ENCODE measurements around the gene UBR1.
A peak's percentile ranks its signal among the peaks of the same experiment; 100 is the strongest.
"Not testable (repeated sequence)": the region's sequence is repeated elsewhere in the genome, so short reads cannot be mapped to it uniquely, and the experiment has no call there.

The UBR1 gene

DNA sequence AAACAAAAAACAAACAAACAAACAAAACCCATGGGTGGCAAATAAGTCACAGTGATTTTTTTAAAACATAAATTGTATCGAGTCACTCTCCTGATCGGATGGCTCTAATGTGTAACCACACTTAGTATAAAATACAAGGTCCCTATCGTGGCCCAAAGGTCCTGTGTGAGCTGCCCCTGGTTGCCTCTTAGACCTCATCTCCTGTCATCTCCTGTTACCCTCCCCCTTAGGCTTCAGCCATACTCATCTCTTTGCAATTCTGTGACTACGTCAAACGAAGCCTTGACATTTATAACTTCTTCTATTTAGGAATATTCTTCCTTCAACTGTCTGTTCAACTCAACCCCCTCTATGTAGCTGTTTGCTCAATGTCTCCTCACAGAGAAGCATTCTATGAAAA lies 141.4 kb downstream of the UBR1 start:
- no peak for DNase-seq (ENCODE audit: low read depth, low spot score)
- H3K4me3 ChIP-seq (ENCODE audit: low read depth, low read length), result no peak overlapping the region
- in situ Hi-C loops (cut with HindIII; ENCODE audit: low sequenced_read_pairs), result no loop called here
- TF ChIP-seq, protein P1, sequence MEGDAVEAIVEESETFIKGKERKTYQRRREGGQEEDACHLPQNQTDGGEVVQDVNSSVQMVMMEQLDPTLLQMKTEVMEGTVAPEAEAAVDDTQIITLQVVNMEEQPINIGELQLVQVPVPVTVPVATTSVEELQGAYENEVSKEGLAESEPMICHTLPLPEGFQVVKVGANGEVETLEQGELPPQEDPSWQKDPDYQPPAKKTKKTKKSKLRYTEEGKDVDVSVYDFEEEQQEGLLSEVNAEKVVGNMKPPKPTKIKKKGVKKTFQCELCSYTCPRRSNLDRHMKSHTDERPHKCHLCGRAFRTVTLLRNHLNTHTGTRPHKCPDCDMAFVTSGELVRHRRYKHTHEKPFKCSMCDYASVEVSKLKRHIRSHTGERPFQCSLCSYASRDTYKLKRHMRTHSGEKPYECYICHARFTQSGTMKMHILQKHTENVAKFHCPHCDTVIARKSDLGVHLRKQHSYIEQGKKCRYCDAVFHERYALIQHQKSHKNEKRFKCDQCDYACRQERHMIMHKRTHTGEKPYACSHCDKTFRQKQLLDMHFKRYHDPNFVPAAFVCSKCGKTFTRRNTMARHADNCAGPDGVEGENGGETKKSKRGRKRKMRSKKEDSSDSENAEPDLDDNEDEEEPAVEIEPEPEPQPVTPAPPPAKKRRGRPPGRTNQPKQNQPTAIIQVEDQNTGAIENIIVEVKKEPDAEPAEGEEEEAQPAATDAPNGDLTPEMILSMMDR (IDR thresholded peaks at IDR 0.05; ENCODE audit: low read depth, low read length), result no peak

DNA sequence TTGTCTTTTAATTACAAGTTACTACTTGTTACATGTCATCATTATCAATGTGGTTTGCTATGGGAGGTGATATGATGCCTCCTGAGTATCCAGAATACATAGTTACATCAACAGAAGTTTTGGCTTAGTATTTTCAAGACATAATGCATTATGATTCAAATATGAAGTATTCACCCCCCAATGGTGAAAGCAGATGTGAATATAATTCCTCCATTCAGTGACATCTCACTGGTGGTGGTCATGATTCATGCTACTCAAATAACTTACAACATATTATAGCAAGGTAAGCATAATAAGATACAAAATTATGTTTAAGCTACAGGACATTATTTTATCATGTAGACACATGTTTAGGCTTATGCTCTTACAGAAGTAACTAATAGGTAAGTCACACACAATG lies 150.3 kb downstream of the UBR1 start:
- peak; percentile 74 for DNase-seq (ENCODE audit: low read depth, low spot score)
- no peak overlapping the region for H3K4me3 ChIP-seq (ENCODE audit: low read depth, low read length)
- in situ Hi-C loops (cut with HindIII; ENCODE audit: low sequenced_read_pairs), result no loop called here
- TF ChIP-seq, protein P1 (IDR thresholded peaks at IDR 0.05; ENCODE audit: low read depth, low read length), result no peak

DNA sequence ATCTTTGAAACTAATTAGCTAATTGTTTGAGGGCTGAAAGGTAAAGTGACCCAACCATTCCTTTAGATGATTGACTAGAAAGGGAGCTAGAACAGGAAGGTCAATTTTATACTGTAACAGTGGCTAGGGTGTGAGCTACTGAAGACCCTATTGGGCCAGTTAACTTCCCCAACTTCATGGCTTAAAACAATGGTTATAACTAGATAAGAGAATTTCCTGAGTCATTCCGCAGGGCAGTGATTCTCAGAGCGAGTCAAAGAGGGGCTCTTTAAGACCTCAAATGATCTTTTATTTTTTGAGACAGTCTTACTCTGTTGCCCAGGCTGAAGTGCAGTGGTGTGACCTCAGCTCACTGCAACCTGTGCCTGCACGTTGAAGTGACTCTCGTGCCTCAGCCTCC lies 151.5 kb downstream of the UBR1 start:
- no peak for DNase-seq (ENCODE audit: low read depth, low spot score)
- H3K4me3 ChIP-seq (ENCODE audit: low read depth, low read length), result no peak overlapping the region
- in situ Hi-C loops (cut with HindIII; ENCODE audit: low sequenced_read_pairs), result no loop called here
- TF ChIP-seq, protein P1 (IDR thresholded peaks at IDR 0.05; ENCODE audit: low read depth, low read length), result no peak

DNA sequence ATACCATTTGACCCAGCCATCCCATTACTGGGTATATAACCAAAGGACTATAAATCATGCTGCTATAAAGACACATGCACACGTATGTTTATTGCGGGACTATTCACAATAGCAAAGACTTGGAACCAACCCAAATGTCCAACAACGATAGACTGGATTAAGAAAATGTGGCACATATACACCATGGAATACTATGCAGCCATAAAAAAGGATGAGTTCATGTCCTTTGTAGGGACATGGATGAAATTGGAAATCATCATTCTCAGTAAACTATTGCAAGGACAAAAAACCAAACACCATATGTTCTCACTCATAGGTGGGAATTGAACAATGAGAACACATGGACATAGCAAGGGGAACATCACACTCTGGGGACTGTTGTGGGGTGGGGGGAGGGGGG lies 156.9 kb downstream of the UBR1 start:
- DNase-seq (ENCODE audit: low read depth, low spot score); H3K4me3 ChIP-seq (ENCODE audit: low read depth, low read length); in situ Hi-C loops (cut with HindIII; ENCODE audit: low sequenced_read_pairs): not testable (repeated sequence)

DNA sequence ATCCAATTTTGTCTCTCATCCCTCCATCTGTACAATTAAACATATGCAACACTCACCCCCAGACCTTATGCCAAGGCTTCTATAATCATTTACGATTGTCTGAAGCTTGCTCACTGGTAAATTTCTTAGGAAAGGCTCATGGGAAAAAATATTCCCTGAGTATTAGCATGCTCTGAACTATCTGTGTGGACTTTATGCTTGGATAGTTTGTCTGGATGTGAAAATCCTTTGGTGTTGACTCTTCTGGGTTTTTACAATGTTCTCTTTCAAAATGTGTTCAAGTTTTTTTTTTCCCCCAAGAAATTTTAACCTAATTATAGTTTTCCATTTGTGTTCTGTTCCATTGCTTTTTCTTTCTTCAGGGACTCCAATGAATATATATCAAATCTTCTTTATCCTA lies 165.3 kb downstream of the UBR1 start:
- no peak overlapping the region for H3K4me3 ChIP-seq (ENCODE audit: low read depth, low read length)
- in situ Hi-C loops (cut with HindIII; ENCODE audit: low sequenced_read_pairs), result no loop called here
- no peak for DNase-seq (ENCODE audit: low read depth, low spot score)
- TF ChIP-seq, protein P1 (IDR thresholded peaks at IDR 0.05; ENCODE audit: low read depth, low read length), result no peak

DNA sequence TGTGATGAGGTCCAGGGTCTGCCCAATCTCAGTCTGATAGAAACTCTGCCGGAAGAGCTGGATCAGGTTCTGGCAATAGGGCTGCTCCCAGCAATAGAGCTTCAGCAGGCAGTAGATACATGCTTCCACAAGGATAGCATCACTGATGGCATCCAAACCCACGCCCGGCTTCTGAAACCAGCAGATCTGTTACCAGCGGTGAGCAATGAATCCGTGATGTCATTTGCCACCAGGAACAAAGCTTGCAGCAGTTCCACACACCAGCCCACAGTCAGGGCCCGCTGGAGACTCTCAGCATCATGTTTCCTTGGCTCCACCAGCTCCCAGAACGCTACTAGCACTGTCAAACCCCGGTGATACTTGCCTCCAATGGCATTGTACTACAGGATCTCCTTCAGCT lies 166.0 kb downstream of the UBR1 start:
- TF ChIP-seq, protein P1 (IDR thresholded peaks at IDR 0.05; ENCODE audit: low read depth, low read length), result no peak
- in situ Hi-C loops (cut with HindIII; ENCODE audit: low sequenced_read_pairs), result no loop called here
- no peak overlapping the region for H3K4me3 ChIP-seq (ENCODE audit: low read depth, low read length)
- no peak for DNase-seq (ENCODE audit: low read depth, low spot score)

- in situ Hi-C loops (cut with HindIII; ENCODE audit: low sequenced_read_pairs), result no loop called here
- no peak for DNase-seq (ENCODE audit: low read depth, low spot score)
- no peak overlapping the region for H3K4me3 ChIP-seq (ENCODE audit: low read depth, low read length)
- TF ChIP-seq, protein P1 (IDR thresholded peaks at IDR 0.05; ENCODE audit: low read depth, low read length), result no peak
Measured at GRCh38 chr15:42937143-42937542, 168.7 kb downstream of the UBR1 start.
